Stimulated activated CD8-positive, alpha-beta memory T cell treated with anti-CD3 and anti-CD28 coated beads, Interleukin-4, amount 100 ng/mL, for 1 hour (primary cell): ENCODE measurements around the gene TSPAN32.
"Not testable (repeated sequence)": the region's sequence is repeated elsewhere in the genome, so short reads cannot be mapped to it uniquely, and the experiment has no call there.

Experiments used
- DNase-seq, 2 donors: peaks; one replicate each; pipeline ENCODE4 v3.0.0-alpha.2; 2020; ENCODE audit warnings: low read depth in 2 of 2, low spot score in 1 of 2

Gene TSPAN32

GRCh38 chr11:2280208-2280607, 21.6 kb upstream of the TSPAN32 start:
- no peak for DNase-seq

- DNase-seq: not testable (repeated sequence)
Observed at GRCh38 chr11:2286350-2286749, 15.5 kb upstream of the TSPAN32 start.

GRCh38 chr11:2287091-2287490, 14.7 kb upstream of the TSPAN32 start:
- DNase-seq: no peak

- DNase-seq: no peak
Observed at GRCh38 chr11:2289350-2289749, 12.5 kb upstream of the TSPAN32 start.

GRCh38 chr11:2289859-2290258, 12.0 kb upstream of the TSPAN32 start:
- no peak for DNase-seq

- no peak for DNase-seq
Observed at GRCh38 chr11:2290351-2290841, 11.4 kb upstream of the TSPAN32 start.

GRCh38 chr11:2293531-2293971, 8.3 kb upstream of the TSPAN32 start:
- no peak for DNase-seq

- no peak for DNase-seq
Observed at GRCh38 chr11:2293984-2294925, 7.6 kb upstream of the TSPAN32 start.

- DNase-seq: no peak
Observed at GRCh38 chr11:2294926-2295290, 6.9 kb upstream of the TSPAN32 start.

GRCh38 chr11:2295971-2296912, 5.6 kb upstream of the TSPAN32 start:
- DNase-seq: no peak

- no peak for DNase-seq
Observed at GRCh38 chr11:2296913-2297622, 4.7 kb upstream of the TSPAN32 start.

GRCh38 chr11:2297623-2298030, 4.2 kb upstream of the TSPAN32 start:
- DNase-seq: no peak

GRCh38 chr11:2298131-2298794, 3.5 kb upstream of the TSPAN32 start:
- no peak for DNase-seq

GRCh38 chr11:2298795-2299761, 2.7 kb upstream of the TSPAN32 start:
- DNase-seq: no peak

GRCh38 chr11:2299773-2300172, 2.0 kb upstream of the TSPAN32 start:
- DNase-seq: no peak

- no peak for DNase-seq
Observed at GRCh38 chr11:2300290-2300935, 1.4 kb upstream of the TSPAN32 start.

- no peak for DNase-seq
Observed at GRCh38 chr11:2300936-2301630, 730 bp upstream of the TSPAN32 start.

- DNase-seq: no peak
Observed at GRCh38 chr11:2302306-2302895, 588 bp downstream of the TSPAN32 start.
